Keratinocyte (primary cell): ENCODE measurements around the gene FHL1.

Experiments
- EZH2 ChIP-seq: IDR thresholded peaks from one replicate; pipeline ENCODE4 v1.6.1; 2012; ENCODE audit warnings: inconsistent platforms, mild to moderate bottlenecking, low read length, moderate library complexity
- TF ChIP-seq, protein P1 (sequence below), 3 experiments: IDR thresholded peaks in 1 of 3; conservative IDR thresholded peaks in 1 of 3; optimal IDR thresholded peaks in 1 of 3; 2 replicates in 2 of 3; 3 replicates in 1 of 3; pipeline versions ENCODE3 to v1.5.1; 2011; ENCODE audit warnings: low read length in 3 of 3, mild to moderate bottlenecking in 3 of 3, moderate library complexity in 2 of 3, control low read depth in 1 of 3, inconsistent platforms in 1 of 3; ENCODE audit not compliant: insufficient read depth in 2 of 3; ENCODE audit errors: extremely low read depth in 1 of 3

- no peak for TF ChIP-seq EZH2
- TF ChIP-seq, protein P1, sequence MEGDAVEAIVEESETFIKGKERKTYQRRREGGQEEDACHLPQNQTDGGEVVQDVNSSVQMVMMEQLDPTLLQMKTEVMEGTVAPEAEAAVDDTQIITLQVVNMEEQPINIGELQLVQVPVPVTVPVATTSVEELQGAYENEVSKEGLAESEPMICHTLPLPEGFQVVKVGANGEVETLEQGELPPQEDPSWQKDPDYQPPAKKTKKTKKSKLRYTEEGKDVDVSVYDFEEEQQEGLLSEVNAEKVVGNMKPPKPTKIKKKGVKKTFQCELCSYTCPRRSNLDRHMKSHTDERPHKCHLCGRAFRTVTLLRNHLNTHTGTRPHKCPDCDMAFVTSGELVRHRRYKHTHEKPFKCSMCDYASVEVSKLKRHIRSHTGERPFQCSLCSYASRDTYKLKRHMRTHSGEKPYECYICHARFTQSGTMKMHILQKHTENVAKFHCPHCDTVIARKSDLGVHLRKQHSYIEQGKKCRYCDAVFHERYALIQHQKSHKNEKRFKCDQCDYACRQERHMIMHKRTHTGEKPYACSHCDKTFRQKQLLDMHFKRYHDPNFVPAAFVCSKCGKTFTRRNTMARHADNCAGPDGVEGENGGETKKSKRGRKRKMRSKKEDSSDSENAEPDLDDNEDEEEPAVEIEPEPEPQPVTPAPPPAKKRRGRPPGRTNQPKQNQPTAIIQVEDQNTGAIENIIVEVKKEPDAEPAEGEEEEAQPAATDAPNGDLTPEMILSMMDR (optimal IDR thresholded peaks at IDR 0.05 in 1 of 3, IDR thresholded peaks at IDR 0.05 in 1 of 3, conservative IDR thresholded peaks at IDR 0.05 in 1 of 3; ENCODE audit: extremely low read depth in 1 of 3, insufficient read depth in 2 of 3, low read length in 3 of 3) = no peak
Measured at GRCh38 chrX:136195247-136195646, 47.9 kb downstream of the FHL1 start.
